Effector memory CD8-positive, alpha-beta T cell (primary cell): ENCODE results near the gene HNRNPF.
"Not testable (repeated sequence)": the region's sequence is repeated elsewhere in the genome, so short reads cannot be mapped to it uniquely, and the experiment has no call there.

ENCODE experiments used
- ATAC-seq: fragments of 150-1000 bp; cut with Tn5 transposase; replicated peaks from 2 replicates; pipeline ENCODE4 v1.10.0; 2021; ENCODE audit warnings: mild to moderate bottlenecking, moderate library complexity
- DNase-seq, 3 experiments: peaks; one replicate each; pipeline ENCODE4 v3.0.0; 2021
- H3K27ac Mint-ChIP-seq, 2 donors: one replicate each; pipeline ENCODE4 v1.8.0; 2022; ENCODE audit warnings: mild to moderate bottlenecking in 2 of 2, mixed read lengths in 2 of 2, moderate library complexity in 2 of 2
- H3K27me3 Mint-ChIP-seq, 2 donors: one replicate each; pipeline ENCODE4 v1.8.0; 2022; ENCODE audit warnings: mixed read lengths in 2 of 2
- H3K36me3 Mint-ChIP-seq: one replicate; pipeline ENCODE4 v1.8.0; 2022; ENCODE audit warnings: mild to moderate bottlenecking, moderate library complexity, mixed read lengths; ENCODE audit not compliant: insufficient read depth
- H3K4me1 Mint-ChIP-seq, 2 donors: one replicate each; pipeline ENCODE4 v1.8.0; 2022; ENCODE audit warnings: low read depth in 2 of 2, mixed read lengths in 2 of 2
- H3K4me3 Mint-ChIP-seq, 2 donors: one replicate each; pipeline ENCODE4 v1.8.0; 2022; ENCODE audit warnings: mild to moderate bottlenecking in 2 of 2, mixed read lengths in 2 of 2, moderate library complexity in 2 of 2
- H3K9me3 Mint-ChIP-seq, 2 donors: one replicate each; pipeline ENCODE4 v1.8.0; 2022; ENCODE audit warnings: mixed read lengths in 2 of 2

HNRNPF gene

GRCh38 chr10:43437141-43437870 is 28.3 kb upstream of the HNRNPF start:
- Mint-ChIP-seq H3K27ac (peak overlapping the region; percentile 99), H3K36me3 (peaks cover 46% of the 10 kb centered on the region), H3K4me1 (peaks cover 14 to 22% of the 10 kb centered on the region in 2 donors), H3K27me3 (no peaks in the 10 kb centered on the region), H3K4me3 (peak overlapping the region; percentile 96 to 97), H3K9me3 (no peaks in the 10 kb centered on the region)
- DNase-seq = no peak
- ATAC-seq = peak; percentile 86

- no peaks in the 10 kb centered on the region for H3K9me3 Mint-ChIP-seq
- no peaks in the 10 kb centered on the region for H3K27me3 Mint-ChIP-seq
- H3K4me3 Mint-ChIP-seq = peak within 1 kb of the TSS; percentile 96 to 97
- peaks cover 14 to 22% of the 10 kb centered on the region in 2 donors for H3K4me1 Mint-ChIP-seq
- peak within 1 kb of the TSS; percentile 99 for H3K27ac Mint-ChIP-seq
- DNase-seq = peak; percentile 88 to 91 (median 90)
- peaks cover 46% of the 10 kb centered on the region for H3K36me3 Mint-ChIP-seq
- ATAC-seq = peak; percentile 88
These were observed 27.5 kb upstream of the HNRNPF start, which contains the start of gene ZNF487 for GRCh38 chr10:43436291-43437140. Gene ZNF487 (plus strand): TSS chr10:43437111. CDS start chr10:43475814, 38,703 bp downstream.

- peaks cover 24% of the 10 kb centered on the region for H3K36me3 Mint-ChIP-seq
- ATAC-seq (no peak), DNase-seq (no peak)
- H3K4me1 Mint-ChIP-seq = peaks cover 0 to under 1% of the 10 kb centered on the region in 2 donors
- H3K9me3 Mint-ChIP-seq = no peaks in the 10 kb centered on the region
- no peak overlapping the region for H3K4me3 Mint-ChIP-seq
- H3K27ac Mint-ChIP-seq = no peak overlapping the region
- H3K27me3 Mint-ChIP-seq = no peaks in the 10 kb centered on the region
These were observed 22.1 kb upstream of the HNRNPF start for GRCh38 chr10:43430926-43431663.

- H3K4me1 Mint-ChIP-seq = no peaks in the 10 kb centered on the region
- H3K9me3 Mint-ChIP-seq = no peaks in the 10 kb centered on the region
- peak; percentile 80 for ATAC-seq
- no peaks in the 10 kb centered on the region for H3K27me3 Mint-ChIP-seq
- H3K27ac Mint-ChIP-seq = peak overlapping the region in 1 of 2 donors; percentile 44
- DNase-seq = no peak
- no peak overlapping the region for H3K4me3 Mint-ChIP-seq
- peaks cover 3% of the 10 kb centered on the region for H3K36me3 Mint-ChIP-seq
These were observed 18.3 kb upstream of the HNRNPF start for GRCh38 chr10:43427166-43427825.

- H3K4me1 Mint-ChIP-seq = not testable (repeated sequence)
These were observed 17.5 kb upstream of the HNRNPF start for GRCh38 chr10:43426476-43426875.

GRCh38 chr10:43424416-43424815 is 15.4 kb upstream of the HNRNPF start:
- ATAC-seq (no peak), DNase-seq (no peak)
- Mint-ChIP-seq H3K9me3 (no peaks in the 10 kb centered on the region), H3K4me3 (no peak overlapping the region), H3K4me1 (peaks cover 17 to 18% of the 10 kb centered on the region in 2 donors), H3K27ac (no peak overlapping the region), H3K36me3 (peaks cover 18% of the 10 kb centered on the region), H3K27me3 (no peaks in the 10 kb centered on the region)

More at GRCh38 chr10:43426476-43426875, 17.5 kb upstream of the HNRNPF start:
- not testable (repeated sequence) for ATAC-seq, H3K4me3 Mint-ChIP-seq, H3K27me3 Mint-ChIP-seq, DNase-seq, H3K27ac Mint-ChIP-seq, H3K36me3 Mint-ChIP-seq, H3K9me3 Mint-ChIP-seq

GRCh38 chr10:43421944-43422343 is 13.0 kb upstream of the HNRNPF start:
- not testable (repeated sequence) for H3K27me3 Mint-ChIP-seq, H3K9me3 Mint-ChIP-seq, DNase-seq, ATAC-seq
- peaks cover 35% of the 10 kb centered on the region for H3K36me3 Mint-ChIP-seq
- H3K4me1 Mint-ChIP-seq = peaks cover 28 to 39% of the 10 kb centered on the region in 2 donors
- H3K27ac Mint-ChIP-seq = peak overlapping the region in 1 of 2 donors; percentile 98
- peak overlapping the region; percentile 87 to 98 for H3K4me3 Mint-ChIP-seq

GRCh38 chr10:43421519-43421918 is 12.5 kb upstream of the HNRNPF start:
- DNase-seq (no peak), ATAC-seq (no peak)
- no peaks in the 10 kb centered on the region for H3K9me3 Mint-ChIP-seq
- H3K36me3 Mint-ChIP-seq = peaks cover 39% of the 10 kb centered on the region
- H3K27ac Mint-ChIP-seq = peak overlapping the region in 1 of 2 donors; percentile 98
- peaks cover 28 to 39% of the 10 kb centered on the region in 2 donors for H3K4me1 Mint-ChIP-seq
- H3K27me3 Mint-ChIP-seq = no peaks in the 10 kb centered on the region
- H3K4me3 Mint-ChIP-seq = peak overlapping the region; percentile 87 to 98

GRCh38 chr10:43421201-43421507 is 12.2 kb upstream of the HNRNPF start:
- Mint-ChIP-seq H3K4me3 (peak overlapping the region; percentile 87 to 98), H3K9me3 (no peaks in the 10 kb centered on the region), H3K4me1 (peaks cover 28 to 39% of the 10 kb centered on the region in 2 donors), H3K27ac (peak overlapping the region; percentile 98), H3K36me3 (peaks cover 40% of the 10 kb centered on the region), H3K27me3 (no peaks in the 10 kb centered on the region)
- no peak for DNase-seq
- no peak for ATAC-seq

- Mint-ChIP-seq H3K36me3 (peaks cover 43% of the 10 kb centered on the region), H3K27me3 (no peaks in the 10 kb centered on the region), H3K27ac (peak overlapping the region; percentile 98), H3K4me1 (peaks cover 28 to 39% of the 10 kb centered on the region in 2 donors), H3K9me3 (no peaks in the 10 kb centered on the region), H3K4me3 (peak overlapping the region; percentile 87 to 98)
- ATAC-seq (peak; percentile 85), DNase-seq (peak; percentile 77 to 82 (median 79))
These were observed 11.6 kb upstream of the HNRNPF start for GRCh38 chr10:43420369-43421200.

GRCh38 chr10:43419997-43420368 is 11.0 kb upstream of the HNRNPF start:
- peak overlapping the region; percentile 87 to 98 for H3K4me3 Mint-ChIP-seq
- peaks cover 45% of the 10 kb centered on the region for H3K36me3 Mint-ChIP-seq
- H3K27me3 Mint-ChIP-seq = no peaks in the 10 kb centered on the region
- peaks cover 28 to 39% of the 10 kb centered on the region in 2 donors for H3K4me1 Mint-ChIP-seq
- H3K27ac Mint-ChIP-seq = peak overlapping the region; percentile 98
- DNase-seq = no peak
- no peak for ATAC-seq
- no peaks in the 10 kb centered on the region for H3K9me3 Mint-ChIP-seq
